Adrenal gland (tissue), 12 donors: ENCODE data around the gene PSMA5. TPM values are rescaled to one million over a fixed set of nuclear protein-coding genes. Genes with fewer than 3 reads are reported as not detected.

Experiments used
- DNase-seq, 7 donors: peaks; one replicate each; pipeline ENCODE4 v3.0.0-alpha.2; 2019 to 2020
- H3K27ac ChIP-seq, 5 donors: fragments of 200-600 bp; sonication (generic) in 4 of 5; 1 replicate in 3 of 5; 2 replicates in 2 of 5; pipeline versions ENCODE4 v1.5.1 to v1.8.0; 2016 to 2020; ENCODE audit warnings: mild to moderate bottlenecking in 1 of 5
- H3K27me3 ChIP-seq: fragments of 200-600 bp; 2 replicates; pipeline ENCODE4 v1.8.0; 2021
- H3K36me3 ChIP-seq, 2 donors: fragments of 200-600 bp; replicated peaks in 1 of 2; 1 replicate in 1 of 2; 2 replicates in 1 of 2; pipeline versions ENCODE4 v1.5.1 to v1.8.0; 2018 to 2022
- H3K4me1 ChIP-seq, 2 donors: fragments of 200-600 bp; replicated peaks in 1 of 2; 1 replicate in 1 of 2; 2 replicates in 1 of 2; pipeline versions ENCODE4 v1.5.1 to v1.8.0; 2018 to 2021
- H3K4me3 ChIP-seq, 4 donors: fragments of 200-600 bp; sonication (generic) in 3 of 4; one replicate each; pipeline ENCODE4 v1.5.1; 2016 to 2018
- H3K9me3 ChIP-seq, 3 donors: fragments of 200-600 bp; sonication (generic) in 1 of 3; replicated peaks in 1 of 3; 1 replicate in 2 of 3; 2 replicates in 1 of 3; pipeline versions ENCODE4 v1.5.1 to v1.8.0; 2016 to 2021
- POLR2A ChIP-seq, 2 donors: fragments of 450-650 bp; IDR thresholded peaks; one replicate each; pipeline ENCODE4 v1.6.1; 2017; ENCODE audit warnings: antibody characterized with exemption in 2 of 2, mild to moderate bottlenecking in 2 of 2, moderate library complexity in 1 of 2
- WGBS, 4 donors: extraction: QIAGEN DNeasy Blood & Tissue Kit in 2 of 4; methylation state at CpG; one replicate each; pipeline versions ENCODE4 v1.1.5 to v1.1.7; 2013 to 2017; 5-methylcytosine and 5-hydroxymethylcytosine counted together
- intact Hi-C, 2 donors: fragments of 100-400 bp; cut with DNase I; formaldehyde crosslinking; loops; one replicate each; pipeline versions ENCODE4 v1.14.1 to v1.15.0; 2022 to 2023
- polyA plus RNA-seq, 3 donors: library from polyadenylated mRNA; stranded (reverse); fragments of 200-250 nt in 2 of 3; fragments of 350-450 nt in 1 of 3; fragmentation: Illumina TruSeq in 1 of 3; extraction: RNeasy Lipid Tissue Mini Kit (QIAGEN cat#74804) in 1 of 3; gene quantifications; one replicate each; pipeline ENCODE4 v1.2.3, GENCODE V29; 2013 to 2014
- total RNA-seq, 9 donors: library from RNA; depleted of rRNA in 4 of 9; stranded (reverse); fragments of >200 nt in 4 of 9; fragments of 120-200 nt in 1 of 9; fragmentation: NEBNext Ultra II Directional in 1 of 9; extraction: Animal tissue kit (Norgen Biotek cat#: 25700) in 1 of 9; gene quantifications; one replicate each; pipeline versions ENCODE4 v1.1.0 to v1.2.4, GENCODE V29; 2013 to 2023
- TF ChIP-seq, protein P1 (sequence below), 6 experiments: fragments of 450-650 bp in 4 of 6; fragments of 200-600 bp in 2 of 6; sonication (generic) in 1 of 6; IDR thresholded peaks; 1 replicate in 5 of 6; 2 replicates in 1 of 6; pipeline versions ENCODE4 v1.5.1 to v1.8.0; 2016 to 2021; ENCODE audit warnings: antibody characterized with exemption in 6 of 6, mild to moderate bottlenecking in 2 of 6, moderate library complexity in 1 of 6
- donor health status: healthy with polysubstance abuse.
- donor health status: Bipolar disorder and iron deficiency.
- donor health status: DM: yes; HTN: yes; CAD: no.
- donor health status: DM: no; HTN: no; CAD: no.
- donor health status: DM: no; HTN: no; CAD: no.
- donor health status: DM: yes; HTN: yes; CAD: no.

PSMA5 gene
- total and polyA plus RNA-seq, 12 donors = 22.8 to 187 (median 63.4) TPM

DNA sequence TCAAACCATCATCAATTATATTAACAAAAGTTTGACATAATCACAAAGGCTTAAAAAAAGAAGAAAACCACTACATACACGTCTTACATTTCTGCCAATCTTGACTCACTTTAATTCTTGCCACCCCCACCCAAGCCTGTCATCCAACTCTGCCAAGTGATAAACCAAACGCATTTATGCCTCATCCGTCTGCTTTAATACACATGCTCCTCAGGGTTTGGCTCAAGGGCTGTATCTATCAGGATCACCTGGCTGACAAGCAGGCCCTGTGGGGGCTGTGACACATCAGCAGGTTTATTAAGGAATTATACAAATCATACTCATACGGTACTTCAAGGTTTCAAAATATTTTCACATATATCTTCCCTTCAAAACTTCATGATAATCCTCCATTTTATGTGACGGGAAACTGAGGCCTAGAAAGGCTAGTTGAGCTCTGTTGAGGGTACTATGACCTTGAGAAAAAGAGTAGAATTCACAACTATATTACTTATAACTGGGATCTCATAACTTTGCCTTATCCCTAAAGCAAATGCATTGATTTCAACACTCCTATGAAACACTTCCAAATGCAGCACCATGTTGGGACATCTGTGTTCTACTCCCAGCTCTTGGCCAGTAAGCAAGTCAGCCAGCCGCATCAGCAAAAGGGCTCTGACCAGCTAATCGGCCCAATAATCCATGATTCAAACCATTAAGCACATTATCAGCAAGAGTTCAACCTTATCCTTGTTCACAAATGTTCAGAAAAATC lies 37.2 kb downstream of the PSMA5 start:
- no peaks in the 10 kb centered on the region for H3K9me3 ChIP-seq
- no peaks in the 10 kb centered on the region for H3K27me3 ChIP-seq
- intact Hi-C loops = no loop called here
- H3K4me3 ChIP-seq = no peak overlapping the region
- DNase-seq = no peak
- H3K36me3 ChIP-seq = no peaks in the 10 kb centered on the region
- peaks cover 45 to 67% of the 10 kb centered on the region in 2 donors for H3K4me1 ChIP-seq
- WGBS, 4 donors = 62 to 74% (median 68%) methylated on average over 7 of the region's 7 CpGs
- TF ChIP-seq, protein P1, sequence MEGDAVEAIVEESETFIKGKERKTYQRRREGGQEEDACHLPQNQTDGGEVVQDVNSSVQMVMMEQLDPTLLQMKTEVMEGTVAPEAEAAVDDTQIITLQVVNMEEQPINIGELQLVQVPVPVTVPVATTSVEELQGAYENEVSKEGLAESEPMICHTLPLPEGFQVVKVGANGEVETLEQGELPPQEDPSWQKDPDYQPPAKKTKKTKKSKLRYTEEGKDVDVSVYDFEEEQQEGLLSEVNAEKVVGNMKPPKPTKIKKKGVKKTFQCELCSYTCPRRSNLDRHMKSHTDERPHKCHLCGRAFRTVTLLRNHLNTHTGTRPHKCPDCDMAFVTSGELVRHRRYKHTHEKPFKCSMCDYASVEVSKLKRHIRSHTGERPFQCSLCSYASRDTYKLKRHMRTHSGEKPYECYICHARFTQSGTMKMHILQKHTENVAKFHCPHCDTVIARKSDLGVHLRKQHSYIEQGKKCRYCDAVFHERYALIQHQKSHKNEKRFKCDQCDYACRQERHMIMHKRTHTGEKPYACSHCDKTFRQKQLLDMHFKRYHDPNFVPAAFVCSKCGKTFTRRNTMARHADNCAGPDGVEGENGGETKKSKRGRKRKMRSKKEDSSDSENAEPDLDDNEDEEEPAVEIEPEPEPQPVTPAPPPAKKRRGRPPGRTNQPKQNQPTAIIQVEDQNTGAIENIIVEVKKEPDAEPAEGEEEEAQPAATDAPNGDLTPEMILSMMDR (IDR thresholded peaks at IDR 0.05) = no peak
- no peak for TF ChIP-seq POLR2A (IDR thresholded peaks at IDR 0.05)
- peak overlapping the region in 1 of 5 donors; percentile 8 for H3K27ac ChIP-seq

DNA sequence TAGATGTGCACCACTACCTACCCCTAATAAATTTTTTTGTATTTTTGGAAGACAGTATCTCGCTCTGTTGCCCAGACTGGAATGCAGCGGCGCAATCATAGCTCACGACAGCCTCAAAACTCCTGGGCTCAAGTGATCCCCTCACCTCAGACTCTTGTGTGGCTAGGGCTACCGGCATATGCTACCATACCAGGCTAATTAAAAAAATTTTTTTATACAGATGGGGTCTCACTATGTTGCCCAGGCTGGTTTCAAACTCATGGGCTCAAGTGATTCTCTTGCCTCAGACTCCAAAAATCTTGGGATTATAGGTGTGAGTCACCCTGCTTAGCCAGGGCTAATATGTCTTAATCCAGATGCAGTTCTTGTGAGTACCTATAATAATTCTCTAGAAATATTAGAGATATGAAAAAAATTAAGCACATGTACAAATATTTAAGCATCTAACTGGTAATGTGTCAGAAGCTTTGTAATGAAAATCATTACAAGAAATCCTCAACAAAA lies 38.0 kb downstream of the PSMA5 start:
- TF ChIP-seq, protein P1 (IDR thresholded peaks at IDR 0.05) = no peak
- no peak for TF ChIP-seq POLR2A (IDR thresholded peaks at IDR 0.05)
- Histone ChIP-seq H3K9me3 (no peaks in the 10 kb centered on the region), H3K27me3 (no peaks in the 10 kb centered on the region), H3K4me3 (no peak overlapping the region), H3K27ac (no peak overlapping the region), H3K36me3 (no peaks in the 10 kb centered on the region), H3K4me1 (peaks cover 42 to 59% of the 10 kb centered on the region in 2 donors)
- intact Hi-C loops = no loop called here
- WGBS, 4 donors = 94 to 99% (median 97%) methylated on average over 5 of the region's 5 CpGs
- DNase-seq = no peak

DNA sequence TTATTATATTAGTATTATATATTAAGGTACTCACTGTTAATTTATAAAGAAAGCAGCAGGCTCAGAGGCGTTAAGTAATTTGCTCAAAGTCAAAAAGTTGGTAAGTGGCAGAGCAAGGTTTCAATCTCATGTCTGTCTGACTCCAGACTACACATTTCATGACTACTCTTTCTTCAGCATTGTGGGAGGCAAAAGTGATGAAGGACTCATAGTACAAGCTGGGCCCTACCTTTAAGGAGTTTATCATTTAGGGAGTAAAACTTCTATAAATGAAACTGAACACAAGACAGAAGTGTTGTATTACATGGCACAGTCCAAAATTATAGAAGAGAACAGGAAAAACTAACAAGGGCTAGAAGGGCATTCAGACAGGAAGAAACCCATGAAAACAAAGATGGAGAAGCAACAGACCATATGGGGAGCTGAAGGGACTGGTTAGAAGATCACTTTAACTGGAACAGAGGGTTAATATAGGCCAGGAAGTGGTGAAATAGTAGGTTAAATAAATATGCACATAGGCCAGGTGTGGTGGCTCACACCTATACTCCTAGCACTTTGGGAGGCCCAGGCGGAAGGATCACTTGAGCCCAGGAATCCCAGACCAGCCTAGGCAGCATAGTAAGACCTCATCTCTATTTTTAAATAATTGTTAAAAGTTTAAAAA lies 40.1 kb downstream of the PSMA5 start:
- 92 to 96% (median 94%) methylated on average over 2 of the region's 2 CpGs for WGBS, 4 donors
- Histone ChIP-seq H3K4me1 (peaks cover 28 to 51% of the 10 kb centered on the region in 2 donors), H3K27me3 (no peaks in the 10 kb centered on the region), H3K36me3 (no peaks in the 10 kb centered on the region), H3K4me3 (no peak overlapping the region), H3K27ac (no peak overlapping the region), H3K9me3 (no peaks in the 10 kb centered on the region)
- no peak for TF ChIP-seq POLR2A (IDR thresholded peaks at IDR 0.05)
- TF ChIP-seq, protein P1 (IDR thresholded peaks at IDR 0.05) = no peak
- DNase-seq = no peak
- intact Hi-C loops = no loop called here

DNA sequence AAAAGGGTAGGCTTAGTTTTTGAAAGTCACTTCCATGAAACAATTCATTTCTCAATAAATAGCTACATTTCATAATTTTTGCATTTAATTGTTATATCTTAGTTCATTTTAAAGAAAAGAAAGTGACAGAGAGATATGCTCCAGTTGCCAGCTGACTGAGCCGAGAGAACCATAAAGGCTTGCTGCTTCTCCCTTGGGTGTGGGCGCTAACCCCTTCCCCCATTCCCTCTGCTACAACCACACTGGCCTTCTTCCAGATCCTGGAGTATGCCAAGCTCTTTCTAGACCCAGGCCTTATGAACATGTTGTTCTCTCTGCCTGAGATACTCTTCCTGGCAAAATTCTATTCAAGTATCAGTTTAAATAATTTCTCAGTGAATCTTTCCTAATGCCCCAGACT lies 40.8 kb downstream of the PSMA5 start:
- 66 to 76% (median 75%) methylated on average over 2 of the region's 2 CpGs for whole genome bisulfite sequencing, 4 donors
- peak in 6 of 7 donors; percentile 33 to 73 (median 55) for DNase-seq
- Histone ChIP-seq H3K27me3 (no peaks in the 10 kb centered on the region), H3K36me3 (no peaks in the 10 kb centered on the region), H3K4me1 (peaks cover 20 to 46% of the 10 kb centered on the region in 2 donors), H3K4me3 (no peak overlapping the region), H3K27ac (peak overlapping the region in 1 of 5 donors; percentile 32), H3K9me3 (no peaks in the 10 kb centered on the region)
- TF ChIP-seq POLR2A (IDR thresholded peaks at IDR 0.05) = no peak
- TF ChIP-seq, protein P1 (IDR thresholded peaks at IDR 0.05) = no peak
- intact Hi-C loops = no loop called here
